Head of caudate nucleus (tissue), 42 donors: ENCODE results near the gene TREH.

Experiments
- DNase-seq, 42 donors: peaks; one replicate each; pipeline versions ENCODE4 v3.0.0 to v3.0.0-alpha.2; 2020 to 2021; ENCODE audit warnings: mixed read lengths in 7 of 42
- intact Hi-C: fragments of 100-400 bp; cut with DNase I; formaldehyde crosslinking; loops from one replicate; pipeline ENCODE4 v1.15.0; 2022

Gene TREH

GRCh38 chr11:118609380-118610224, 69.8 kb downstream of the TREH start:
- intact Hi-C loops, result loop anchor here (5.0 kb wide), 1 partner anchor 48 kb away; no protein-coding TSS in a partner anchor
- DNase-seq, result peak; percentile 63 to 92 (median 84)

GRCh38 chr11:118608360-118609227, 70.9 kb downstream of the TREH start:
- intact Hi-C loops, result loop anchor here (5.0 kb wide), 1 partner anchor 49 kb away; no protein-coding TSS in a partner anchor
- DNase-seq, result peak; percentile 46 to 94 (median 75)

- intact Hi-C loops, result loop anchor here (5.0 kb wide), 1 partner anchor 50 kb away; no protein-coding TSS in a partner anchor
- DNase-seq, result peak; percentile 69 to 94 (median 86)
Observed at GRCh38 chr11:118607401-118608359, 71.8 kb downstream of the TREH start, which contains the start of gene PHLDB1. Gene PHLDB1, plus strand, starts transcription at chr11:118607615. Its CDS starts 6,222 bp downstream, at chr11:118613837.
